Vagina (tissue), 2 donors: Measurements from ENCODE around the gene NEU4.
"Not testable (repeated sequence)": the region's sequence is repeated elsewhere in the genome, so short reads cannot be mapped to it uniquely, and the experiment has no call there.

Experiments
- CTCF ChIP-seq, 3 experiments: fragments of 450-650 bp in 2 of 3; fragments of 200-600 bp in 1 of 3; sonication (generic) in 1 of 3; IDR thresholded peaks; one replicate each; pipeline ENCODE4 v1.5.1; 2017 to 2019; ENCODE audit warnings: antibody characterized with exemption in 3 of 3, mild to moderate bottlenecking in 2 of 3, moderate library complexity in 2 of 3
- POLR2A ChIP-seq, 2 donors: fragments of 450-650 bp; IDR thresholded peaks; one replicate each; pipeline ENCODE4 v1.6.1; 2017; ENCODE audit warnings: antibody characterized with exemption in 2 of 2, mild to moderate bottlenecking in 2 of 2, moderate library complexity in 2 of 2
- POLR2AphosphoS5 ChIP-seq, 2 donors: sonication (generic); formaldehyde crosslinking; IDR thresholded peaks; one replicate each; pipeline ENCODE4 v1.9.0; 2017; ENCODE audit warnings: antibody characterized with exemption in 2 of 2, mild to moderate bottlenecking in 2 of 2, low read depth in 1 of 2; ENCODE audit not compliant: insufficient read depth in 1 of 2

GRCh38 chr2:241800198-241800903 lies 8.6 kb upstream of the NEU4 start:
- TF ChIP-seq POLR2AphosphoS5 (IDR thresholded peaks at IDR 0.05; ENCODE audit: insufficient read depth in 1 of 2, low read depth in 1 of 2); POLR2A (IDR thresholded peaks at IDR 0.05); CTCF (IDR thresholded peaks at IDR 0.05): not testable (repeated sequence)
